Measurements from ENCODE around the gene TFF3. TPM values are rescaled to one million over a fixed set of nuclear protein-coding genes. Genes with fewer than 3 reads are reported as not detected.

Gene TFF3
- polyA plus RNA-seq, 1 experiment = not detected

DNA sequence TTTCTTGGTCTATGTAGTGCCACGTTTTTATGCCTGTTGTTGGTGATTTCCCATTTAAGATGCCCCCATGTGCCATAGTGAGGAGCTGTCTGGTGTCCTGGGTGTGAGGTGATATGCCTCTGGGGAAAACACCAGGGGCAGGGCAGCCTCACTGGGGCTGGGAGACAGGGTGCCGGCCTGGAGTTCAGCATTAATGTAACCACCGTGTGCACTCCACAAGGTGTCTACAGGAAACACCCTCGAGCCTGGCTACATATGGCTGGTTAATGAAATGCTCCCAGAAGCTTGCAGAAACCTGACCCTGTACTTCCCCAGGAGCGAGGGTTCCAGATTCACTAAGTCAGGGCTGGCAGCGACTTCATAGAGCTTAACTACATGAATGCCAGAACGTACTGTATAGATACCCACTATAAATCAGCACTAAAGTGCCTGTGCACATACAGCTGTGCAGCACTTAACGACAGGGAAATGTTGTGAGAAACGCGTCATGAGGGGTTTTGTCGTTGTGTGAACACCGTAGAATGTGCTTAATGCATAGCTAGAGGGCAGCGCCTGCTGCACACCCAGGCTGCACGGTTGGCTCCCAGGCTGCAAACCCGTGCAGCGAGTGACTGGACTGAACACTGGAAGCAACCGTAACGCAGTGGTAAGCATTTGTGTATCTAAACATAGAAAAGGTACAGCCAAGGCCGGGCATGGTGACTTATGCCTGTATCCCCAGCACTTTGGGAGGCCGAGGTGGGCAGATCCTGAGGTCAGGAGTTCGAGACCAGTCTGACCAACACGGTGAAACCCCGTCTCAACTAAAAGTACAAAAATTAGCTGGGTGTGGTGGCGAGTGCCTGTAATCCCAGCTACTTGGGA is 25.2 kb upstream of the TFF3 start:
- DNase-seq (ENCODE audit: low read depth, low spot score) = no peak
- POLR2A ChIA-PET = no interaction called here
- CTCF ChIA-PET = interaction anchor here (1.2 kb wide), 1 partner anchor 82 kb away, joined by 3 read pairs; no protein-coding TSS in a partner anchor

DNA sequence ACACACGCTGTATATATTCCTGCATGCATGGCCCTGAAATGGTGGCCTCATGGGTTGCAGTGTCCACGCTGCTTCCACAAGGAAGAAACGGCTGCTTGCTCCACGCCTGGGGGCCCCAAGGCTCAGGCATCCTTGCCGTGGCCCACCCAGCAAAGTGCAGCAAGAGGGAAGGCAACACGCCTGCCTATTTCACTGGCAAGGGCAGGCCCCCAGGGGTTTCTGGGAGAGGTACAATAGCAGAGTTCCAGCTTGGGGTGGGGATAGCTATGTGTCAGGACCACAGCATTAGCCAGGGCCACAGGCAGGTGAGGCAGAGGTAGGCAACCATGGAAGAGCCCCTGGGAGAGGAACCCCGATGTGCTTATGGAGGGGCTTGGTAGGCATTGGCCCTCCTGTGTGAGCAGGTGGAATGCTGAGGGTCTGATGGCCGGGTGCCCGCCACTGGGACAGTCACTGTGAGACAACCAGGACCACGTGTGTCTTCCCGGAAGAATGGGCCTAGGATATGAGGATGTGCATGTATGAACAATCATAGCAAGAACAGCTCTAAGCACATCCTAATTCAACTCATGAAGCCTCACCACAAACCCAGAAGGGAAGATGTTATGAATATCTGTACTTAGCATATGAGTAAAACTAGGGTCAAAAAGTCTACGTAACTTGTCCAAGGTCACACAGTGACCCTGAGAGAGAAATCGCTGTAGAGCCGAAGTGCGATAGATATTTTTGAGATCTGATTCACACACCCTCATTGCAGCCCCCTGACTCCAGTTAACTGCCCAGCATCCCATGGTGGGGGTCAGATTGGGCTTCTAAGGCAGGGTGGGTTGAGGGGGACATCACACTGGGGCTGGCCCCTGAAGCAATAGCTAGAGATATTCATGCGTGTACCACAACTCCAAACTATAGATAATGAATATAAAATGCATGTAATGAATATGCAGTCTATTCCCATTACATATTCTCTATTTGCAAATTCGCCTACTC is 23.8 kb upstream of the TFF3 start:
- TF ChIP-seq CTCF (IDR thresholded peaks at IDR 0.05; ENCODE audit: low read depth, low read length) = no peak
- no peak for DNase-seq (ENCODE audit: low read depth, low spot score)
- ChIA-PET CTCF (interaction anchor here (1.4 to 2.4 kb wide), 2 partner anchors 43 to 194 kb away, joined by 3 to 8 read pairs; no protein-coding TSS in a partner anchor), POLR2A (no interaction called here)
- Histone ChIP-seq H3K9me3 (ENCODE audit: control insufficient read depth, insufficient read depth, low read length) (no peaks in the 10 kb centered on the region), H3K27ac (ENCODE audit: low read depth, low read length) (no peak overlapping the region), H3K4me3 (ENCODE audit: low read depth, low read length) (no peak overlapping the region), H3K27me3 (ENCODE audit: control insufficient read depth, insufficient read depth, low read length) (peaks cover 6% of the 10 kb centered on the region)

More for the DNA sequence above, 25.2 kb upstream of the TFF3 start:
- H3K27ac ChIP-seq (ENCODE audit: low read depth, low read length) = no peak overlapping the region
- peaks cover 6% of the 10 kb centered on the region for H3K27me3 ChIP-seq (ENCODE audit: control insufficient read depth, insufficient read depth, low read length)
- no peak overlapping the region for H3K4me3 ChIP-seq (ENCODE audit: low read depth, low read length)
- H3K9me3 ChIP-seq (ENCODE audit: control insufficient read depth, insufficient read depth, low read length) = no peaks in the 10 kb centered on the region
- TF ChIP-seq CTCF (IDR thresholded peaks at IDR 0.05; ENCODE audit: low read depth, low read length) = no peak

- Histone ChIP-seq H3K9me3 (ENCODE audit: control insufficient read depth, insufficient read depth, low read length) (no peaks in the 10 kb centered on the region), H3K4me3 (ENCODE audit: low read depth, low read length) (no peak overlapping the region), H3K27ac (ENCODE audit: low read depth, low read length) (no peak overlapping the region), H3K27me3 (ENCODE audit: control insufficient read depth, insufficient read depth, low read length) (peaks cover 6% of the 10 kb centered on the region)
- ChIA-PET CTCF (interaction anchor here (1.0 to 2.4 kb wide), 3 partner anchors 15 to 193 kb away, joined by 3 to 8 read pairs (median 3); no protein-coding TSS in a partner anchor), POLR2A (no interaction called here)
- peak; percentile 54 for TF ChIP-seq CTCF (IDR thresholded peaks at IDR 0.05; ENCODE audit: low read depth, low read length)
- no peak for DNase-seq (ENCODE audit: low read depth, low spot score)
Measured at GRCh38 chr21:42337830-42338728, 22.9 kb upstream of the TFF3 start.

DNA sequence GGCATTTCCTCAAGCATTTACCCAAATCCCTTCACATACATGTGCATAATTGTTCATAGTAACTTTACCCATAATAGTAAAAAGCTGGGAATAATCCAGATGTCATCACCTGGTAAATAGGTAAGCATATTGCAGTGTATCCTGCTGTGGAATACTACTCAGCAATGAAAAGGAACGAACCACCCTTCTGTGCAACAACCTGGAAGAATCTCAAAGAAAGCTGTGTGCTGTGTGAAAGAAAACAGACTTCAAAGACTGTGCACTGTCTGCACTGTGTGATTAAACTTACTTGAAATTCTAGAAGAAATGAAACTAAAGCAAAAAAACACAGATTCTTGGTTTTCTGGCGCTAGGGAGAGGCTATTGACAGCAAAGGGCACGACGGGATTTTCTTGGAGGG is 22.1 kb upstream of the TFF3 start:
- POLR2A ChIA-PET = no interaction called here
- Histone ChIP-seq H3K27ac (ENCODE audit: low read depth, low read length) (no peak overlapping the region), H3K27me3 (ENCODE audit: control insufficient read depth, insufficient read depth, low read length) (peaks cover 6% of the 10 kb centered on the region), H3K4me3 (ENCODE audit: low read depth, low read length) (no peak overlapping the region), H3K9me3 (ENCODE audit: control insufficient read depth, insufficient read depth, low read length) (no peaks in the 10 kb centered on the region)
- CTCF ChIA-PET = interaction anchor here (1.0 to 2.4 kb wide), 3 partner anchors 14 to 192 kb away, joined by 3 to 8 read pairs (median 3); no protein-coding TSS in a partner anchor
- no peak for DNase-seq (ENCODE audit: low read depth, low spot score)
- TF ChIP-seq CTCF (IDR thresholded peaks at IDR 0.05; ENCODE audit: low read depth, low read length) = no peak

Measured in AG04450 (cell line).